ENCODE results near the gene NBPF1. TPM values are rescaled to one million over a fixed set of nuclear protein-coding genes. Genes with fewer than 3 reads are reported as not detected.
A peak's percentile ranks its signal among the peaks of the same experiment; 100 is the strongest.
"Not testable (repeated sequence)": the region's sequence is repeated elsewhere in the genome, so short reads cannot be mapped to it uniquely, and the experiment has no call there.

NBPF1 gene
- total RNA-seq, 2 experiments from 2014 or later: 15.0 to 15.9 TPM

GRCh38 chr1:16612332-16613172 is 812 bp downstream of the NBPF1 start:
- Histone ChIP-seq H3K27me3 (ENCODE audit: control insufficient read depth in 1 of 2, insufficient read depth in 2 of 2, low read length in 2 of 2) (peaks cover 2 to 9% of the 10 kb centered on the region in 2 experiments), H3K4me3 (ENCODE audit: low read length) (peak overlapping the region; percentile 63), H3K4me1 (ENCODE audit: insufficient read depth, low read length) (peaks cover 22% of the 10 kb centered on the region), H3K27ac (ENCODE audit: low read depth in 1 of 2, low read length in 2 of 2) (no peak overlapping the region), H3K9me3 (ENCODE audit: control insufficient read depth in 1 of 2, insufficient read depth in 1 of 2, low read length in 2 of 2) (no peaks in the 10 kb centered on the region), H3K36me3 (ENCODE audit: insufficient read depth, low read length) (peaks cover 11% of the 10 kb centered on the region)
- H3K27ac Mint-ChIP-seq: no peak overlapping the region
- CTCF ChIA-PET: interaction anchor here (1.2 to 1.7 kb wide), 2 partner anchors 8 to 12 kb away, joined by 3 to 5 read pairs; no protein-coding TSS in a partner anchor
- no peak overlapping the region for H3K4me3 Mint-ChIP-seq
- DNase-seq: peak in 4 of 14 experiments; percentile 45 to 64 (median 56)
- intact Hi-C loops (cut with DNase I, micrococcal nuclease): loop anchor here (5.0 to 10.0 kb wide), 4 partner anchors 118 to 405 kb away; partner anchors contain the start of genes CROCC (in 1 of the 2) and SZRD1 (in 1 of the 2)
- H3K27me3 Mint-ChIP-seq: no peaks in the 10 kb centered on the region
- H3K36me3 Mint-ChIP-seq (ENCODE audit: low read depth): no peaks in the 10 kb centered on the region
- H3K4me1 Mint-ChIP-seq (ENCODE audit: low read depth): no peaks in the 10 kb centered on the region
- H3K9me3 Mint-ChIP-seq: no peaks in the 10 kb centered on the region
- ATAC-seq (ENCODE audit: poor library complexity): no peak
- TF ChIP-seq CTCF (IDR thresholded peaks at IDR 0.05): peak; percentile 8
- POLR2A ChIA-PET: interaction anchor here (0.8 to 2.0 kb wide), 10 partner anchors 8 to 339 kb away, joined by 3 to 7 read pairs (median 5); no protein-coding TSS in a partner anchor

GRCh38 chr1:16611981-16612331 is 1.4 kb downstream of the NBPF1 start:
- H3K4me3 ChIP-seq (ENCODE audit: low read length); H3K27me3 Mint-ChIP-seq; H3K9me3 Mint-ChIP-seq; H3K4me3 Mint-ChIP-seq; H3K36me3 Mint-ChIP-seq (ENCODE audit: low read depth); H3K9me3 ChIP-seq (ENCODE audit: control insufficient read depth in 1 of 2, insufficient read depth in 1 of 2, low read length in 2 of 2); H3K27me3 ChIP-seq (ENCODE audit: control insufficient read depth in 1 of 2, insufficient read depth in 2 of 2, low read length in 2 of 2); H3K4me1 Mint-ChIP-seq (ENCODE audit: low read depth); ATAC-seq (ENCODE audit: poor library complexity); H3K27ac Mint-ChIP-seq; H3K27ac ChIP-seq (ENCODE audit: low read depth in 1 of 2, low read length in 2 of 2): not testable (repeated sequence)
- POLR2A ChIA-PET: interaction anchor here (0.6 to 2.0 kb wide), 8 partner anchors 9 to 340 kb away, joined by 3 to 7 read pairs (median 4); no protein-coding TSS in a partner anchor
- intact Hi-C loops (cut with DNase I, micrococcal nuclease): loop anchor here (2.0 to 10.0 kb wide), 5 partner anchors 19 to 405 kb away; partner anchors contain the start of genes CROCC (in 1 of the 2) and SZRD1 (in 1 of the 2)
- Histone ChIP-seq H3K4me1 (ENCODE audit: insufficient read depth, low read length) (peaks cover 22% of the 10 kb centered on the region), H3K36me3 (ENCODE audit: insufficient read depth, low read length) (peaks cover 15% of the 10 kb centered on the region)
- DNase-seq: peak in 1 of 14 experiments; percentile 30
- CTCF ChIA-PET: interaction anchor here (1.2 to 1.7 kb wide), 2 partner anchors 9 to 12 kb away, joined by 3 to 5 read pairs; no protein-coding TSS in a partner anchor

- intact Hi-C loops (cut with DNase I, micrococcal nuclease): loop anchor here (2.0 to 10.0 kb wide), 5 partner anchors 20 to 404 kb away; partner anchors contain the start of genes CROCC (in 1 of the 2) and SZRD1 (in 1 of the 2)
- POLR2A ChIA-PET: interaction anchor here (0.6 to 1.8 kb wide), 3 partner anchors 10 to 33 kb away, joined by 4 to 5 read pairs (median 4); no protein-coding TSS in a partner anchor
- CTCF ChIA-PET: not testable (repeated sequence)
These were observed 2.2 kb downstream of the NBPF1 start for GRCh38 chr1:16611164-16611563.

GRCh38 chr1:16610553-16610952 is 2.8 kb downstream of the NBPF1 start:
- H3K9me3 ChIP-seq (ENCODE audit: control insufficient read depth in 1 of 2, insufficient read depth in 1 of 2, low read length in 2 of 2); H3K27ac Mint-ChIP-seq; CTCF ChIA-PET; POLR2A ChIA-PET; H3K4me3 ChIP-seq (ENCODE audit: low read length); H3K9me3 Mint-ChIP-seq; ATAC-seq (ENCODE audit: poor library complexity); H3K4me3 Mint-ChIP-seq; H3K27me3 ChIP-seq (ENCODE audit: control insufficient read depth in 1 of 2, insufficient read depth in 2 of 2, low read length in 2 of 2); H3K27me3 Mint-ChIP-seq; H3K27ac ChIP-seq (ENCODE audit: low read depth in 1 of 2, low read length in 2 of 2); H3K4me1 Mint-ChIP-seq (ENCODE audit: low read depth); DNase-seq; H3K36me3 Mint-ChIP-seq (ENCODE audit: low read depth): not testable (repeated sequence)
- Histone ChIP-seq H3K36me3 (ENCODE audit: insufficient read depth, low read length) (peaks cover 18% of the 10 kb centered on the region), H3K4me1 (ENCODE audit: insufficient read depth, low read length) (peaks cover 22% of the 10 kb centered on the region)
- intact Hi-C loops (cut with DNase I, micrococcal nuclease): loop anchor here (2.0 to 10.0 kb wide), 5 partner anchors 20 to 403 kb away; partner anchors contain the start of genes CROCC (in 1 of the 2) and SZRD1 (in 1 of the 2)

More at GRCh38 chr1:16611164-16611563, 2.2 kb downstream of the NBPF1 start:
- not testable (repeated sequence) for H3K27me3 Mint-ChIP-seq; H3K27ac ChIP-seq (ENCODE audit: low read depth in 1 of 2, low read length in 2 of 2); H3K27me3 ChIP-seq (ENCODE audit: control insufficient read depth in 1 of 2, insufficient read depth in 2 of 2, low read length in 2 of 2); H3K36me3 Mint-ChIP-seq (ENCODE audit: low read depth); H3K9me3 Mint-ChIP-seq; DNase-seq; H3K4me1 Mint-ChIP-seq (ENCODE audit: low read depth); H3K9me3 ChIP-seq (ENCODE audit: control insufficient read depth in 1 of 2, insufficient read depth in 1 of 2, low read length in 2 of 2); H3K27ac Mint-ChIP-seq; H3K4me3 Mint-ChIP-seq; H3K4me3 ChIP-seq (ENCODE audit: low read length); ATAC-seq (ENCODE audit: poor library complexity)
- Histone ChIP-seq H3K4me1 (ENCODE audit: insufficient read depth, low read length) (peaks cover 22% of the 10 kb centered on the region), H3K36me3 (ENCODE audit: insufficient read depth, low read length) (peaks cover 18% of the 10 kb centered on the region)

- POLR2A ChIA-PET: interaction anchor here (1.0 kb wide), 1 partner anchor 34 kb away, joined by 3 read pairs; no protein-coding TSS in a partner anchor
- DNase-seq; ATAC-seq (ENCODE audit: poor library complexity); H3K36me3 Mint-ChIP-seq (ENCODE audit: low read depth); H3K9me3 Mint-ChIP-seq; H3K4me3 Mint-ChIP-seq; H3K27me3 ChIP-seq (ENCODE audit: control insufficient read depth in 1 of 2, insufficient read depth in 2 of 2, low read length in 2 of 2); H3K9me3 ChIP-seq (ENCODE audit: control insufficient read depth in 1 of 2, insufficient read depth in 1 of 2, low read length in 2 of 2); H3K27ac ChIP-seq (ENCODE audit: low read depth in 1 of 2, low read length in 2 of 2); H3K4me1 Mint-ChIP-seq (ENCODE audit: low read depth); H3K27ac Mint-ChIP-seq; H3K27me3 Mint-ChIP-seq; H3K4me3 ChIP-seq (ENCODE audit: low read length): not testable (repeated sequence)
- Histone ChIP-seq H3K4me1 (ENCODE audit: insufficient read depth, low read length) (peaks cover 22% of the 10 kb centered on the region), H3K36me3 (ENCODE audit: insufficient read depth, low read length) (peaks cover 18% of the 10 kb centered on the region)
- CTCF ChIA-PET: interaction anchor here (0.6 to 1.5 kb wide), 4 partner anchors 9 to 106 kb away, joined by 3 to 4 read pairs (median 3); no protein-coding TSS in a partner anchor
- intact Hi-C loops (cut with DNase I, micrococcal nuclease): loop anchor here (2.0 to 10.0 kb wide), 5 partner anchors 21 to 402 kb away; partner anchors contain the start of genes CROCC (in 1 of the 2) and SZRD1 (in 1 of the 2)
These were observed 3.6 kb downstream of the NBPF1 start for GRCh38 chr1:16609761-16610160.
